Ascending aorta (tissue), 2 donors: ENCODE results near the gene TBC1D1. TPM values are rescaled to one million over a fixed set of nuclear protein-coding genes. Genes with fewer than 3 reads are reported as not detected.

ENCODE experiments used
- DNase-seq, 2 donors: peaks; one replicate each; pipeline ENCODE4 v3.0.0-alpha.2; 2019; ENCODE audit warnings: low spot score in 2 of 2
- H3K27ac ChIP-seq, 2 donors: fragments of 200-600 bp; sonication (generic); one replicate each; pipeline ENCODE4 v1.5.1; 2016 to 2017; ENCODE audit warnings: mild to moderate bottlenecking in 1 of 2
- H3K27me3 ChIP-seq: fragments of 200-600 bp; sonication (generic); one replicate; pipeline ENCODE4 v1.5.1; 2017
- H3K36me3 ChIP-seq, 2 donors: fragments of 200-600 bp; sonication (generic); one replicate each; pipeline ENCODE4 v1.5.1; 2016
- H3K4me1 ChIP-seq, 2 donors: fragments of 200-600 bp; sonication (generic); one replicate each; pipeline ENCODE4 v1.5.1; 2016 to 2017; ENCODE audit warnings: mild to moderate bottlenecking in 1 of 2
- H3K4me3 ChIP-seq, 2 donors: fragments of 200-600 bp; sonication (generic); one replicate each; pipeline ENCODE4 v1.5.1; 2016 to 2017; ENCODE audit warnings: mild to moderate bottlenecking in 1 of 2
- H3K9me3 ChIP-seq, 2 donors: fragments of 200-600 bp; sonication (generic); one replicate each; pipeline ENCODE4 v1.5.1; 2016
- intact Hi-C: fragments of 100-400 bp; cut with DNase I; formaldehyde crosslinking; loops from one replicate; pipeline ENCODE4 v1.15.1; 2023
- total RNA-seq: library from RNA; depleted of rRNA; stranded (reverse); fragments of >200 nt; gene quantifications from one replicate; pipeline ENCODE4 v1.1.0, GENCODE V29; 2016
- TF ChIP-seq, protein P1 (sequence below), 3 experiments: fragments of 200-600 bp in 2 of 3; fragments of 450-650 bp in 1 of 3; sonication (generic) in 2 of 3; IDR thresholded peaks; one replicate each; pipeline ENCODE4 v1.5.1; 2016 to 2019; ENCODE audit warnings: antibody characterized with exemption in 3 of 3, mild to moderate bottlenecking in 1 of 3, moderate library complexity in 1 of 3

TBC1D1 gene
- total RNA-seq, 1 donor from 2014 or later = 132 TPM

DNA sequence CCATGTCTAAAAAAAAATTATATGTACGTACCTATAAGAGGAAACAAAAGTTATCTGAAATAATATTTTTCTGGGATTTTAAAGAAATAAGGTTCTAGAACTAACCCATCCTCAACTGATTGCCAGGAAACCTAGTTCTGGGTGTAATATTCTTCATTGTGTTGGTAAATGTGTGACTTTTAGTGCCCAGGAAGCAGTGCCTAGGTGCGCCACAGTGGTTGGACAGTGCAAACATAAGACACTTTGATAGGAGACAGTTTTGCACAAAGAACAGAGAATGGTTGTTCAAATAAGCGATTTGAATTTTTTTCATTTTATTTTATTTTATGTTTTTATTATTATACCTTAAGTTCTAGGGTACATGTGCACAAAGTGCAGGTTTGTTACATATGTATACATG, 47.3 kb downstream of the TBC1D1 start:
- Histone ChIP-seq H3K9me3 (no peaks in the 10 kb centered on the region), H3K27ac (no peak overlapping the region), H3K27me3 (no peaks in the 10 kb centered on the region), H3K36me3 (no peaks in the 10 kb centered on the region), H3K4me3 (no peak overlapping the region), H3K4me1 (peaks cover 0 to 4% of the 10 kb centered on the region in 2 donors)
- TF ChIP-seq, protein P1, sequence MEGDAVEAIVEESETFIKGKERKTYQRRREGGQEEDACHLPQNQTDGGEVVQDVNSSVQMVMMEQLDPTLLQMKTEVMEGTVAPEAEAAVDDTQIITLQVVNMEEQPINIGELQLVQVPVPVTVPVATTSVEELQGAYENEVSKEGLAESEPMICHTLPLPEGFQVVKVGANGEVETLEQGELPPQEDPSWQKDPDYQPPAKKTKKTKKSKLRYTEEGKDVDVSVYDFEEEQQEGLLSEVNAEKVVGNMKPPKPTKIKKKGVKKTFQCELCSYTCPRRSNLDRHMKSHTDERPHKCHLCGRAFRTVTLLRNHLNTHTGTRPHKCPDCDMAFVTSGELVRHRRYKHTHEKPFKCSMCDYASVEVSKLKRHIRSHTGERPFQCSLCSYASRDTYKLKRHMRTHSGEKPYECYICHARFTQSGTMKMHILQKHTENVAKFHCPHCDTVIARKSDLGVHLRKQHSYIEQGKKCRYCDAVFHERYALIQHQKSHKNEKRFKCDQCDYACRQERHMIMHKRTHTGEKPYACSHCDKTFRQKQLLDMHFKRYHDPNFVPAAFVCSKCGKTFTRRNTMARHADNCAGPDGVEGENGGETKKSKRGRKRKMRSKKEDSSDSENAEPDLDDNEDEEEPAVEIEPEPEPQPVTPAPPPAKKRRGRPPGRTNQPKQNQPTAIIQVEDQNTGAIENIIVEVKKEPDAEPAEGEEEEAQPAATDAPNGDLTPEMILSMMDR (IDR thresholded peaks at IDR 0.05) = no peak
- DNase-seq = no peak
- intact Hi-C loops = no loop called here

DNA sequence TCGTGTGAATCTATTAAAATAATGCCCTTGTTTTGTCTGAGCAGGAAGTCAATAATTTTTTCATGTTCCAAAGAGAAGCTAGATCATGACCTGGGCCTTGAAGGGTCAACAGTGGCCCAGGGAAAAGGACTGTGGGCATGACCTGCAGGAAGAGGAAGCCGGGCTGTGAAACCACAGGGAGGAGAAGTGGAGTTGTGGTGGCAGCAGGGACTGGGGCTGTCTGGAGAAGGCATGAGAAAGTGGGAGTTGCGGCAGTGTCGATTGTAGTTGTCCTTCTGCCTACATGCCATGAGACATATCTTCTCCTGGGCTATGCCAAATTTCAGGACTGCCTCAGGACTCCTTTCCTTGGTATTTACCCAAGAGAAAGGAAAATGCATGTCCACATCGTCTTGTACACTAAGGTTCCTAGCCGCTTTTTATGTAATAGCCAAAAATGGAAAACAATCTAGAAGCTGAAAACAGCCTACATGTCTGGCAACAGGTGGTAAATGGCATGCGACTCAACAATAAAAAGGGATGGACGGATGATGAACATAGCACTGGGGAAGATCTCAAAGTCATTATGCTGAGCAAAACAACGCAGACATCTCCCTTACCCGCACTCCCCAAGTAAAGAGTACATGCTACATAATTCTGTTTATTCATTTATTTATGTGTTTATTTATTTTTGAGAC, 55.8 kb downstream of the TBC1D1 start:
- DNase-seq = no peak
- Histone ChIP-seq H3K4me3 (no peak overlapping the region), H3K27ac (no peak overlapping the region), H3K36me3 (peaks cover 0 to under 1% of the 10 kb centered on the region in 2 donors), H3K9me3 (no peaks in the 10 kb centered on the region), H3K27me3 (no peaks in the 10 kb centered on the region), H3K4me1 (peaks cover 0 to 2% of the 10 kb centered on the region in 2 donors)
- TF ChIP-seq, protein P1 (IDR thresholded peaks at IDR 0.05) = no peak
- intact Hi-C loops = no loop called here

DNA sequence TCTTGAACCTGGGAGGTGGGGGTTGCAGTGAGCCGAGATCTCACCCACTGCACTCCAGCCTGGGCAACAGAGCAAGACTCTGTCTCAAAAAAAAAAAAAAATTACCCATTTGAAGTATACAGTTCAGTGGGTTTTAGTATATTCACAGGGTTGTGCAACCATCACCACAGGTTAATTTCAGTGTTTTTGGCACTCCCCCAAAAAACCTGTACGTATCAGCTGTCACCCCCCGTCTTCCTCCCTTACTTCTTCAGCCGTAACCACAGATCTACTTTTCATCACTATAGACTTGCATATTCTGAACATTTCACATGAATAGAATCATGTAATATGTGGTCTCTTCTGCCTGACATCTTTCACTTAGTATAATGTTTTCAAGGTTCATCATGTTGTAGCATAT, 57.7 kb downstream of the TBC1D1 start:
- Histone ChIP-seq H3K27me3 (no peaks in the 10 kb centered on the region), H3K27ac (no peak overlapping the region), H3K36me3 (peaks cover 0 to 14% of the 10 kb centered on the region in 2 donors), H3K9me3 (no peaks in the 10 kb centered on the region), H3K4me1 (peaks cover 0 to 2% of the 10 kb centered on the region in 2 donors), H3K4me3 (no peak overlapping the region)
- intact Hi-C loops = no loop called here
- TF ChIP-seq, protein P1 (IDR thresholded peaks at IDR 0.05) = no peak
- no peak for DNase-seq

DNA sequence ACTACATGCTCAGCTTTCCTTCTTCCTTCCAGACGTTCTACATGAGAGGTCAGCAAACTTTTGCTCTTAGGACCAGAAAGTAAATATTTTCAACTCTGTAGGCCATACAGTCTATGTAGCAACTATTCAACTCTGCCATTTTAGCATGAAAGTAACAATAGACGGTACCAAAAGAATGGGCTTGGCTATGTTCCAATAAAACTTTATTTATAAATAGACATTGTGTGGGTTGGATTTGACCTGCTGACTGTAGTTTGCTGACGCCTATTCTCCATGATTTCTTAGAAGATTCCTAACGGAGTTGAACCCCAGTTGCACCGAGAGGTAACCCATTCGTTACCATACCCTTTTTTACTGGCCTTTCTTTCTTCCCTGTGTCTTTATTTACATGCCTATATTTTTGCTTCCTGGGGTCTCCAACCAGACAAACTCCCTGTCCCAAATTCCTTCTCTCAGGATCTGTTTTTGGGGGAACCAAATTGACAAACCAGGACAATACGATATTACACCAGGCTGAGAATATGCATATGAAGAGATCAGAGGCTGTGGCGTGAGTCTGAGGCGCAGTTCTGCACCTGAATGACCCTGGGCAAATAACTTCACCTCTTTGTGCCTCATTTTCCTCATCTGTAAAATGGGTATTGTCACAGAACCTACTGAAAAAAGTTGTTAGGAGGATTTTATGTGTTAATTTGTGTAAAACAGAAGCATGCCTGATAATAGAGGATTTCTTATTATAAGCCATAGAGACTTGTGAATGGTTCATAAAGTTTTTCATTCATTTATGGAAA, 58.9 kb downstream of the TBC1D1 start:
- intact Hi-C loops = no loop called here
- DNase-seq = no peak
- peaks cover 0 to 2% of the 10 kb centered on the region in 2 donors for H3K4me1 ChIP-seq
- H3K27ac ChIP-seq = no peak overlapping the region
- TF ChIP-seq, protein P1 (IDR thresholded peaks at IDR 0.05) = no peak
- H3K9me3 ChIP-seq = no peaks in the 10 kb centered on the region
- no peak overlapping the region for H3K4me3 ChIP-seq
- H3K36me3 ChIP-seq = peaks cover 0 to 14% of the 10 kb centered on the region in 2 donors
- no peaks in the 10 kb centered on the region for H3K27me3 ChIP-seq

DNA sequence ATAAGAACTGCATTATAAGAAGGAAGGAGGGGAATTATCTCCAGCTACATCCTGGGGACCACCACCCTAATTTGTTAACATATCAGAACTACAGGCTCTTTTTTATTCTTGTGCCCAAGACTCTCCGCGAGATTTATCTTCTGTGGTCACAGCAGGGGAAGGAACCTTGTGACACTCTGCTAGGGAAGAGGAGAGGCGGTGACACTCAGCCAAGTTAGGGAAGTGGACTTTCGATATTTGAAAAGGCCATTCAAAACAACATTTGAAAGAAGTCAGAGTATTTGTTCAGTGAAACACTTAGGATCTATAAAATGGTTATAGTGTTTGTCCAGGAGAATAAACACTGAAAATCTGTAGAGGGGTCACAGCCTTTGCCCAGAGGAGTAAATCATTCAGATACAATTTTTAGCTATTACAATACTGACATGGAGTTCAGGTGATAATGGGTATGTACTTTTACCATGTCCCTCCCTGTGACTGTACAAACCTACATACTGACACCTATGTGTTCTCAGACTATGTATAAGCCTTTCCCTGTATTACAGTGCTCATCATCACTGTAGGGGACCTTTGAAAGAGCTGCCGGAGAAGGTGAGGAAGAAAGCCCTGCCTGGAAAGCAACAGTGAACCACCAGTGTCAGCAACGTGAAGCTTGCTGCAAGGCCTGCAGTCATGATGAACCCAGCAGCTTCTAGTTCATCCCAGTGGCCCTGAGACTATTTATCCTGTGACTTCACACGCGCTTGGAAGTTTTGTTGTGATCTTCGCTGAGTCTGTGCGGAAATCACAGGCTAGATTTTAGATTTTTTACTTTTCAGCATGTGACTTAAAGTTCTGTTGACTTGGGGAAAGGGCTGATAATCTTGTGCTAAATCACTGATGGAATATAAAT, 60.8 kb downstream of the TBC1D1 start:
- Histone ChIP-seq H3K4me1 (no peaks in the 10 kb centered on the region), H3K9me3 (no peaks in the 10 kb centered on the region), H3K36me3 (peaks cover 0 to 14% of the 10 kb centered on the region in 2 donors), H3K4me3 (no peak overlapping the region), H3K27ac (no peak overlapping the region), H3K27me3 (no peaks in the 10 kb centered on the region)
- TF ChIP-seq, protein P1 (IDR thresholded peaks at IDR 0.05) = no peak
- no peak for DNase-seq
- intact Hi-C loops = no loop called here
